GM06990 (cell line): ENCODE measurements around the gene ESRRA.
"Not testable (repeated sequence)": the region's sequence is repeated elsewhere in the genome, so short reads cannot be mapped to it uniquely, and the experiment has no call there.

Experiments used
- DNase-seq: peaks from one replicate; pipeline ENCODE4 v3.0.0-alpha.2; 2011; ENCODE audit not compliant: insufficient read length; ENCODE audit errors: extremely low read depth
- H3K27me3 ChIP-seq: replicated peaks from 2 replicates; pipeline ENCODE4 v1.6.0; 2011; ENCODE audit warnings: low read length; ENCODE audit not compliant: control insufficient read depth, insufficient read depth
- H3K36me3 ChIP-seq: 2 replicates; pipeline ENCODE4 v1.5.1; 2011; ENCODE audit warnings: low read length; ENCODE audit not compliant: control insufficient read depth, insufficient read depth
- H3K4me3 ChIP-seq: replicated peaks from 2 replicates; pipeline ENCODE4 v1.5.1; 2011; ENCODE audit warnings: low read depth, mild to moderate bottlenecking, control low read depth, low read length
- TF ChIP-seq, protein P1 (sequence below): IDR thresholded peaks from 2 replicates; pipeline ENCODE4 v1.5.1; 2011; ENCODE audit warnings: low read length, control low read depth, mild to moderate bottlenecking, inconsistent platforms; ENCODE audit not compliant: insufficient read depth, poor library complexity, severe bottlenecking

Gene ESRRA

GRCh38 chr11:64318766-64319761, 13.7 kb downstream of the ESRRA start:
- Histone ChIP-seq H3K36me3 (peaks cover 28% of the 10 kb centered on the region), H3K27me3 (no peaks in the 10 kb centered on the region), H3K4me3 (peak overlapping the region; percentile 97)
- TF ChIP-seq, protein P1, sequence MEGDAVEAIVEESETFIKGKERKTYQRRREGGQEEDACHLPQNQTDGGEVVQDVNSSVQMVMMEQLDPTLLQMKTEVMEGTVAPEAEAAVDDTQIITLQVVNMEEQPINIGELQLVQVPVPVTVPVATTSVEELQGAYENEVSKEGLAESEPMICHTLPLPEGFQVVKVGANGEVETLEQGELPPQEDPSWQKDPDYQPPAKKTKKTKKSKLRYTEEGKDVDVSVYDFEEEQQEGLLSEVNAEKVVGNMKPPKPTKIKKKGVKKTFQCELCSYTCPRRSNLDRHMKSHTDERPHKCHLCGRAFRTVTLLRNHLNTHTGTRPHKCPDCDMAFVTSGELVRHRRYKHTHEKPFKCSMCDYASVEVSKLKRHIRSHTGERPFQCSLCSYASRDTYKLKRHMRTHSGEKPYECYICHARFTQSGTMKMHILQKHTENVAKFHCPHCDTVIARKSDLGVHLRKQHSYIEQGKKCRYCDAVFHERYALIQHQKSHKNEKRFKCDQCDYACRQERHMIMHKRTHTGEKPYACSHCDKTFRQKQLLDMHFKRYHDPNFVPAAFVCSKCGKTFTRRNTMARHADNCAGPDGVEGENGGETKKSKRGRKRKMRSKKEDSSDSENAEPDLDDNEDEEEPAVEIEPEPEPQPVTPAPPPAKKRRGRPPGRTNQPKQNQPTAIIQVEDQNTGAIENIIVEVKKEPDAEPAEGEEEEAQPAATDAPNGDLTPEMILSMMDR: no peak
- DNase-seq: no peak

GRCh38 chr11:64320556-64320955, 15.2 kb downstream of the ESRRA start:
- Histone ChIP-seq H3K4me3 (no peak overlapping the region), H3K36me3 (peaks cover 21% of the 10 kb centered on the region), H3K27me3 (no peaks in the 10 kb centered on the region)
- DNase-seq: no peak
- TF ChIP-seq, protein P1: no peak

DNA sequence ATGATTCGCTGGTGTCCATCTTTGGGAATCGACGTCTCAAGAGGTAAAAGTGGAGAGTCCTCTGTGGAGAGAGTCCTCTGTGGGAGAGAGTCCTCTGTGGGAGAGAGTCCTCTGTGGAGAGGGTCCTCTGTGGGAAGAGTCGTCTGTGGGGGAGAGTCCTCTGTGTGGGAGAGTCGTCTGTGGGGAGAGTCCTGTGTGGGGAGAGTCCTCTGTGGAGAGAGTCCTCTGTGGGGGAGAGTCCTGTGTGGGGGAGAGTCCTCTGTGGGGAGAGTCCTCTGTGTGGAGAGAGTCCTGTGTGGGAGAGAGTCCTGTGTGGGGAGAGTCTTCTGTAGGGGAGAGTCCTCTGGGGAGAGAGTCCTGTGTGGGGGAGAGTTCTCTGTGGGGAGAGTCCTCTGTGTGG, 15.7 kb downstream of the ESRRA start:
- Histone ChIP-seq H3K36me3 (peaks cover 21% of the 10 kb centered on the region), H3K27me3 (no peaks in the 10 kb centered on the region), H3K4me3 (no peak overlapping the region)
- TF ChIP-seq, protein P1: no peak
- no peak for DNase-seq

DNA sequence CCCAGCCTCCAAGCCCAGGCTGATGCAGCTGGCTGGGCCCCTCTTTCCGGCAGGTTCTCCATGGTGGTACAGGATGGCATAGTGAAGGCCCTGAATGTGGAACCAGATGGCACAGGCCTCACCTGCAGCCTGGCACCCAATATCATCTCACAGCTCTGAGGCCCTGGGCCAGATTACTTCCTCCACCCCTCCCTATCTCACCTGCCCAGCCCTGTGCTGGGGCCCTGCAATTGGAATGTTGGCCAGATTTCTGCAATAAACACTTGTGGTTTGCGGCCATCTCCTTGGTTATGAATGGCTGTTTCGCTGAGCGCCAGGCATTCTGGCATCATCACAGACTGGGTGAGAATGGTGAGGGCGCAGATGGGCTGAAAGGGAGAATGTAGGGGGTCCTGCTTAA, 16.2 kb downstream of the ESRRA start:
- DNase-seq: no peak
- Histone ChIP-seq H3K36me3 (peaks cover 19% of the 10 kb centered on the region), H3K27me3 (no peaks in the 10 kb centered on the region), H3K4me3 (no peak overlapping the region)
- TF ChIP-seq, protein P1: no peak

DNA sequence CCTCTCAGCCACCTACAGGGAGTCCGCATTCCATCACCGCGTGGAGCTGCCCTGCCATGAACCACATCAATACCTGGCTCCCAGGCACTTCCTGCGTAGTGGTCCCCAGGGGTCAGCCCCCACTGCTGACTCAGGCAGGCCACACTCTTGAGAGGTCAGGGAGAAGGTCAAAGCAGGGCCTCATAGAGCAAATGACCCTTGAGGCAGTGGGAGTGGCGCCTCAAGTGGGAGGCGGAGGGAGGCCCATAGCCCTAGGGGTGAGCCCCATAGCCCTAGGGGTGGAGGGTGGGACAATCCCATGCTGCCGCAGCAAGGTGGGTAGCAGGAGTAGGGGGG, 17.6 kb downstream of the ESRRA start:
- TF ChIP-seq, protein P1: no peak
- H3K4me3 ChIP-seq: no peak overlapping the region
- H3K27me3 ChIP-seq: no peaks in the 10 kb centered on the region
- no peak for DNase-seq
- peaks cover 19% of the 10 kb centered on the region for H3K36me3 ChIP-seq

DNA sequence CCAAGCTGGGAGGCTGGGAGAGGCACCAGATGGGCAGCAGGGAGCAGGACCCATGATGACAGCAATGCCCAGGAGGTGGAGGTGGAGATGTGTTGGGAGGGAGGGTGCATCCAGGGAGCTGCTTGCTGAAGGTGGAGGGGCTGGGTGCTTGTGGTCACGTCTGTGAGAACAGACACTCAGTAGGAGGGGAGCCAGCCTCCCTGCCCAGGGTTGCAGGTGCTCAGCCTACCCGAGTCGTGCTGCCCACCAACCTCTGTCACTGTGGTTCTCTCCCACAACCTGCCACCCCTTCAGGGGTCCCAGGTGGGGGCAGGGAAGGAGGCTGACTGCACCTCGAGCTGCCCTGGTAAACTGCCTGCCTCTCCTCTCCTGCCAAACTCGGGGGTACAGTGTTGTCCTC, 18.0 kb downstream of the ESRRA start:
- no peak for DNase-seq
- TF ChIP-seq, protein P1: no peak
- Histone ChIP-seq H3K36me3 (peaks cover 19% of the 10 kb centered on the region), H3K4me3 (no peak overlapping the region), H3K27me3 (no peaks in the 10 kb centered on the region)

- H3K4me3 ChIP-seq, DNase-seq, H3K27me3 ChIP-seq: not testable (repeated sequence)
- H3K36me3 ChIP-seq: peaks cover 19% of the 10 kb centered on the region
Measured at GRCh38 chr11:64323984-64324383, 18.7 kb downstream of the ESRRA start.
